ENCODE results near the gene DNASE2B. TPM values are rescaled to one million over a fixed set of nuclear protein-coding genes. Genes with fewer than 3 reads are reported as not detected.

The DNASE2B gene
- total and polyA plus RNA-seq, 10 donors, result 0.13 to 4.6 (median 0.50) TPM; not detected in 2

- WGBS, 5 donors, result 82 to 88% (median 85%) methylated on average over 5 of the region's 5 CpGs
- intact Hi-C loops (cut with DNase I; ENCODE audit: low total_unique reads), result no loop called here
- TF ChIP-seq CTCF (IDR thresholded peaks at IDR 0.05 in 8 of 11, conservative IDR thresholded peaks at IDR 0.05 in 3 of 11) (no peak), POLR2AphosphoS5 (IDR thresholded peaks at IDR 0.05) (no peak), POLR2A (IDR thresholded peaks at IDR 0.05) (no peak)
These were observed 11.4 kb upstream of the DNASE2B start for GRCh38 chr1:84386716-84387479.

GRCh38 chr1:84387480-84388163 lies 10.7 kb upstream of the DNASE2B start:
- H3K4me1 ChIP-seq, result no peaks in the 10 kb centered on the region
- 68 to 74% (median 72%) methylated on average over 8 of the region's 8 CpGs for WGBS, 5 donors
- no peak overlapping the region for H3K27ac ChIP-seq
- DNase-seq, result no peak
- H3K4me3 ChIP-seq, result no peak overlapping the region
- no peaks in the 10 kb centered on the region for H3K27me3 ChIP-seq (replicated peaks in 1 of 7)
- intact Hi-C loops (cut with DNase I; ENCODE audit: low total_unique reads), result no loop called here
- TF ChIP-seq CTCF (IDR thresholded peaks at IDR 0.05 in 8 of 11, conservative IDR thresholded peaks at IDR 0.05 in 3 of 11), result peak in 3 of 11 experiments; percentile 9 to 13 (median 13)
- no peak for TF ChIP-seq POLR2A (IDR thresholded peaks at IDR 0.05)
- no peak for TF ChIP-seq POLR2AphosphoS5 (IDR thresholded peaks at IDR 0.05)
- H3K9me3 ChIP-seq, result no peaks in the 10 kb centered on the region
- H3K36me3 ChIP-seq, result no peaks in the 10 kb centered on the region

More at GRCh38 chr1:84386716-84387479, 11.4 kb upstream of the DNASE2B start:
- no peak for DNase-seq
- H3K4me3 ChIP-seq, result no peak overlapping the region
- H3K9me3 ChIP-seq, result no peaks in the 10 kb centered on the region
- H3K27me3 ChIP-seq (replicated peaks in 1 of 7), result no peaks in the 10 kb centered on the region
- no peaks in the 10 kb centered on the region for H3K36me3 ChIP-seq
- no peaks in the 10 kb centered on the region for H3K4me1 ChIP-seq
- no peak overlapping the region for H3K27ac ChIP-seq

DNA sequence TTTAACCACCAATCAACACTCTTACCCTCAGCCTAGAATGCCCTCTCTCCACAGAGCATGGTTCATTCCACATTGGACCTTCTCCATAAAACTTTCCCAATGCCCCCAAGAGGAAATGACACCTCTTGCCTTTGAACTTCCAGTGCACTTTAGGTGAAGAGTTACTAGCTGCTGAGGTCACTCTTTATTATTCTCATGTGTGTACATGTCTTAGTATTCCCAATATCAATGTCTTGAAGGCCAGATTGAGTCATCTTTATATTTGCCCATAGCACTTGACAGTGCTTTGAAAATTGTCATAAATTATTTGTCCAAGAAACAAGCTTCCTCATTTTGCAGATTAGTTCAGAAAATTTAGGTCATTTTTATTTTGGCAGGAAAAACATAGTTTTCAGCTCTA lies 8.1 kb upstream of the DNASE2B start:
- Histone ChIP-seq H3K36me3 (no peaks in the 10 kb centered on the region), H3K27me3 (replicated peaks in 1 of 7) (no peaks in the 10 kb centered on the region), H3K4me3 (no peak overlapping the region), H3K9me3 (no peaks in the 10 kb centered on the region), H3K27ac (no peak overlapping the region), H3K4me1 (no peaks in the 10 kb centered on the region)
- intact Hi-C loops (cut with DNase I; ENCODE audit: low total_unique reads), result no loop called here
- DNase-seq, result no peak
- TF ChIP-seq POLR2AphosphoS5 (IDR thresholded peaks at IDR 0.05) (no peak), POLR2A (IDR thresholded peaks at IDR 0.05) (no peak), CTCF (IDR thresholded peaks at IDR 0.05 in 8 of 11, conservative IDR thresholded peaks at IDR 0.05 in 3 of 11) (no peak)

GRCh38 chr1:84401156-84401555 lies 2.9 kb downstream of the DNASE2B start:
- Histone ChIP-seq H3K36me3 (no peaks in the 10 kb centered on the region), H3K4me1 (no peaks in the 10 kb centered on the region)
- TF ChIP-seq CTCF (IDR thresholded peaks at IDR 0.05 in 8 of 11, conservative IDR thresholded peaks at IDR 0.05 in 3 of 11), result no peak
- no peak for TF ChIP-seq POLR2AphosphoS5 (IDR thresholded peaks at IDR 0.05)
- no peak for TF ChIP-seq POLR2A (IDR thresholded peaks at IDR 0.05)

More at GRCh38 chr1:84401156-84401555, 2.9 kb downstream of the DNASE2B start:
- no peak for DNase-seq
- intact Hi-C loops (cut with DNase I; ENCODE audit: low total_unique reads), result no loop called here
- no peak overlapping the region for H3K27ac ChIP-seq
- 62 to 86% (median 64%) methylated on average over 3 of the region's 3 CpGs for WGBS, 5 donors
- no peaks in the 10 kb centered on the region for H3K27me3 ChIP-seq (replicated peaks in 1 of 7)
- no peaks in the 10 kb centered on the region for H3K9me3 ChIP-seq
- H3K4me3 ChIP-seq, result no peak overlapping the region
